RWPE1 (cell line): ENCODE measurements around the gene FOXN1.

ENCODE experiments used
- CTCF ChIA-PET: fragments of 350-600 bp; sonication (Branson Sonifier 250); formaldehyde crosslinking; extraction: SDS; loops from one replicate; lab custom pipeline; 2021; lab: Yijun Ruan, JAX
- POLR2A ChIA-PET: fragments of 400-600 bp; formaldehyde crosslinking; extraction: SDS; loops from one replicate; lab custom pipeline; 2020; ENCODE audit warnings: antibody characterized with exemption; ENCODE audit not compliant: low non-redundant PET; lab: Yijun Ruan, JAX
- DNase-seq: peaks from one replicate; pipeline ENCODE4 v3.0.0; 2012; ENCODE audit warnings: low spot score
- H3K27ac ChIP-seq: fragments of 450-650 bp; 2 replicates; pipeline ENCODE4 v1.5.1; 2017
- CTCF ChIP-seq: fragments of 450-650 bp; conservative IDR thresholded peaks from 2 replicates; pipeline ENCODE4 v1.5.1; 2017; ENCODE audit warnings: low read depth, mild to moderate bottlenecking

Gene FOXN1

GRCh38 chr17:28537219-28537610 is 31.1 kb downstream of the FOXN1 start:
- ChIA-PET CTCF (interaction anchor here (0.6 to 1.0 kb wide), 4 partner anchors 11 to 129 kb away, joined by 3 to 5 read pairs (median 4); no protein-coding TSS in a partner anchor), POLR2A (no interaction called here)
- no peak overlapping the region for H3K27ac ChIP-seq
- DNase-seq: no peak
- TF ChIP-seq CTCF: no peak

GRCh38 chr17:28538296-28538895 is 32.2 kb downstream of the FOXN1 start:
- H3K27ac ChIP-seq: no peak overlapping the region
- DNase-seq: no peak
- ChIA-PET CTCF (no interaction called here), POLR2A (no interaction called here)
- no peak for TF ChIP-seq CTCF

GRCh38 chr17:28540231-28540630 is 34.1 kb downstream of the FOXN1 start:
- ChIA-PET CTCF (interaction anchor here (0.9 to 1.4 kb wide), 4 partner anchors 35 to 46 kb away, joined by 3 to 9 read pairs (median 4); no protein-coding TSS in a partner anchor), POLR2A (no interaction called here)
- no peak for DNase-seq
- H3K27ac ChIP-seq: no peak overlapping the region
- TF ChIP-seq CTCF: no peak

GRCh38 chr17:28541439-28541838 is 35.3 kb downstream of the FOXN1 start:
- H3K27ac ChIP-seq: no peak overlapping the region
- ChIA-PET CTCF (interaction anchor here (0.6 to 1.4 kb wide), 3 partner anchors 47 to 130 kb away, joined by 3 to 9 read pairs (median 3); no protein-coding TSS in a partner anchor), POLR2A (no interaction called here)
- TF ChIP-seq CTCF: no peak
- DNase-seq: no peak

GRCh38 chr17:28544402-28545140 is 38.4 kb downstream of the FOXN1 start:
- POLR2A ChIA-PET: no interaction called here
- TF ChIP-seq CTCF: no peak
- no peak for DNase-seq
- CTCF ChIA-PET: no interaction called here
- H3K27ac ChIP-seq: no peak overlapping the region

GRCh38 chr17:28545141-28545503 is 39.0 kb downstream of the FOXN1 start:
- TF ChIP-seq CTCF: no peak
- POLR2A ChIA-PET: no interaction called here
- DNase-seq: no peak
- no peak overlapping the region for H3K27ac ChIP-seq
- CTCF ChIA-PET: no interaction called here
